ENCODE measurements around the gene FNBP1. TPM values are rescaled to one million over a fixed set of nuclear protein-coding genes. Genes with fewer than 3 reads are reported as not detected.

The FNBP1 gene
- total and polyA plus RNA-seq, 2 of the 8 experiments (the other 6 are each of a cell fraction or from before 2014, with no cell fraction given): 7.2 to 40.9 TPM

- TF ChIP-seq TCF12 (IDR thresholded peaks at IDR 0.05; ENCODE audit: low read depth, low read length): no peak
- TF ChIP-seq SP2 (IDR thresholded peaks at IDR 0.05; ENCODE audit: low read length): no peak
- TF ChIP-seq HDAC6 (IDR thresholded peaks at IDR 0.05; ENCODE audit: low read depth, low read length): no peak
- TF ChIP-seq NRF1 (IDR thresholded peaks at IDR 0.05; ENCODE audit: low read depth, low read length): no peak
- TF ChIP-seq SP4 (IDR thresholded peaks at IDR 0.05; ENCODE audit: low read length): no peak
- TF ChIP-seq CHD1 (IDR thresholded peaks at IDR 0.05; ENCODE audit: low read depth, low read length): no peak
- no peak for TF ChIP-seq KDM5A (IDR thresholded peaks at IDR 0.05; ENCODE audit: low read length)
- TF ChIP-seq POU5F1 (IDR thresholded peaks at IDR 0.05; ENCODE audit: low read depth, low read length): no peak
- peak; percentile 30; the same call in 1 of the 2 replicates for TF ChIP-seq TAF1 (IDR thresholded peaks at IDR 0.05; ENCODE audit: low read depth, low read length)
- peak; percentile 29 for TF ChIP-seq ASH2L (IDR thresholded peaks at IDR 0.05; ENCODE audit: low read length)
- TF ChIP-seq SIX5 (IDR thresholded peaks at IDR 0.05; ENCODE audit: low read depth, low read length): no peak
- no peak for TF ChIP-seq FOSL1 (IDR thresholded peaks at IDR 0.05; ENCODE audit: insufficient read depth, low read depth, low read length)
- TF ChIP-seq BACH1 (IDR thresholded peaks at IDR 0.05; ENCODE audit: low read length): no peak
- no peak for TF ChIP-seq BRCA1 (IDR thresholded peaks at IDR 0.05; ENCODE audit: low read depth, low read length)
- no peak for TF ChIP-seq CBX5 (IDR thresholded peaks at IDR 0.05; ENCODE audit: low read depth, low read length)
- TF ChIP-seq RBBP5 (IDR thresholded peaks at IDR 0.05; ENCODE audit: borderline replicate concordance, low read depth, low read length): no peak
- TF ChIP-seq KDM4A (IDR thresholded peaks at IDR 0.05; ENCODE audit: low read depth, low read length, severe bottlenecking): no peak
- no peak for TF ChIP-seq MAFK (IDR thresholded peaks at IDR 0.05; ENCODE audit: low read depth, low read length)
- no peak for TF ChIP-seq GTF2F1 (IDR thresholded peaks at IDR 0.05; ENCODE audit: borderline replicate concordance, low read depth, low read length)
- peak; percentile 55 for TF ChIP-seq CREB1 (IDR thresholded peaks at IDR 0.05)
- no peak for TF ChIP-seq USF2 (IDR thresholded peaks at IDR 0.05; ENCODE audit: low read length)
- TF ChIP-seq SRF (IDR thresholded peaks at IDR 0.05; ENCODE audit: low read depth, low read length): no peak
- TF ChIP-seq GABPA (IDR thresholded peaks at IDR 0.05; ENCODE audit: borderline replicate concordance, insufficient read depth, low read length): 0 out of 2 replicates have a peak, but pooled peaks have one; percentile 66
- no peak for TF ChIP-seq KDM1A (IDR thresholded peaks at IDR 0.05; ENCODE audit: borderline replicate concordance, low read length)
- no peak for TF ChIP-seq JUN (IDR thresholded peaks at IDR 0.05; ENCODE audit: low read depth, low read length)
- no peak for TF ChIP-seq RXRA (IDR thresholded peaks at IDR 0.05; ENCODE audit: insufficient read depth, low read depth, low read length)
These were observed 157.3 kb downstream of the FNBP1 start (continued) for GRCh38 chr9:129885670-129886106.
